ENCODE results near the gene MMS22L. TPM values are rescaled to one million over a fixed set of nuclear protein-coding genes. Genes with fewer than 3 reads are reported as not detected.

MMS22L gene, protein sequence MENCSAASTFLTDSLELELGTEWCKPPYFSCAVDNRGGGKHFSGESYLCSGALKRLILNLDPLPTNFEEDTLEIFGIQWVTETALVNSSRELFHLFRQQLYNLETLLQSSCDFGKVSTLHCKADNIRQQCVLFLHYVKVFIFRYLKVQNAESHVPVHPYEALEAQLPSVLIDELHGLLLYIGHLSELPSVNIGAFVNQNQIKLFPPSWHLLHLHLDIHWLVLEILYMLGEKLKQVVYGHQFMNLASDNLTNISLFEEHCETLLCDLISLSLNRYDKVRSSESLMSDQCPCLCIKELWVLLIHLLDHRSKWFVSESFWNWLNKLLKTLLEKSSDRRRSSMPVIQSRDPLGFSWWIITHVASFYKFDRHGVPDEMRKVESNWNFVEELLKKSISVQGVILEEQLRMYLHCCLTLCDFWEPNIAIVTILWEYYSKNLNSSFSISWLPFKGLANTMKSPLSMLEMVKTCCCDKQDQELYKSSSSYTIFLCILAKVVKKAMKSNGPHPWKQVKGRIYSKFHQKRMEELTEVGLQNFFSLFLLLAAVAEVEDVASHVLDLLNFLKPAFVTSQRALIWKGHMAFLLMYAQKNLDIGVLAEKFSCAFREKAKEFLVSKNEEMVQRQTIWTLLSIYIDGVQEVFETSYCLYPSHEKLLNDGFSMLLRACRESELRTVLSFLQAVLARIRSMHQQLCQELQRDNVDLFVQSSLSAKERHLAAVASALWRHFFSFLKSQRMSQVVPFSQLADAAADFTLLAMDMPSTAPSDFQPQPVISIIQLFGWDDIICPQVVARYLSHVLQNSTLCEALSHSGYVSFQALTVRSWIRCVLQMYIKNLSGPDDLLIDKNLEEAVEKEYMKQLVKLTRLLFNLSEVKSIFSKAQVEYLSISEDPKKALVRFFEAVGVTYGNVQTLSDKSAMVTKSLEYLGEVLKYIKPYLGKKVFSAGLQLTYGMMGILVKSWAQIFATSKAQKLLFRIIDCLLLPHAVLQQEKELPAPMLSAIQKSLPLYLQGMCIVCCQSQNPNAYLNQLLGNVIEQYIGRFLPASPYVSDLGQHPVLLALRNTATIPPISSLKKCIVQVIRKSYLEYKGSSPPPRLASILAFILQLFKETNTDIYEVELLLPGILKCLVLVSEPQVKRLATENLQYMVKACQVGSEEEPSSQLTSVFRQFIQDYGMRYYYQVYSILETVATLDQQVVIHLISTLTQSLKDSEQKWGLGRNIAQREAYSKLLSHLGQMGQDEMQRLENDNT
- 10 to 100 TPM in 2 of 4 donors, 1 to 10 TPM in 2; 7.7 to 26.4 (median 12.1) TPM for total RNA-seq

DNA sequence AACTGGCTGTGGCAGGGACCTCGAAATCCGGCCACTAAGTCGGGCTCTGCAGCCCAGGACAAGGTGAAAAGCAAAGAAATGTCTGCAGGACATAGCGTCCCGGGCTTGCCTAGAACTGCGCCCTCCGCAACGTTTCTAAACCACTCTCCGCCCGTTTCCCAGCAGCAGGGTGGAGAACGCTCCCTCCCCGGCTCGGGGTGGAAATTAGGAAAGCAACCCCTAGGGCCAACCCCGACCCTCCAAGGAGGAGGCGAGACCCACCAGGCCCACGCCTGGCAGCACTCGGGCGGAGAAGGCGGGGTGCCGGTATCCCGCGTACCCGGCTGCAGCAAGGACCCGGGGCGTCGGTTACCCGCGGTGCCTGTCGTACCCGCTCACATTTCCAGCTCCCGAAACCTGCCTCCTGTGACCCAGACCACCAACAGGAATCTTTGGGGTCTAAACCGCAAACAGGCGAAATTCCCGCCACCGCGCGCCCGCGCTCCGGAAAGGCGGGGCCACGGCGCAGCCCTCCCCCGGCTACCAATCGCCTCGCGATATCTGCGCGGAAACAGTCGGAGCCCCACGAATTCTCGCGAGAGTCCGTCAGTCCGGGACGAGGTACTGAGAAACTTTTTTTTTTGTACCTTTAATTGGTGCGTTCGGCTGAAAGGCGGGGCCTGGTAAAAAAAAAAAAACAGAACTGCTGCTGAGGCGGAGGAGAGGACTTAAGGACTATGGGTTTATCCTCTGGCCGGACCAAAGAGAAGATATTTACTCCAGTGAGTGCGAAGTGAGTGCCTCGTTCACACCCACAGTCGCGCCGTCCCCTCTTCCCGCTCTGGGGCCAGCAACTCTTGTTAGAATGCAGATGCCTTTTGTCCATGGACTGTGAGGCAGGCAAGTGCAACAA is at the start of gene MMS22L:
Gene MMS22L (minus strand): TSS at position 491 of the 892 bp plus-strand sequence. CDS start 739 bp downstream, outside the sequence.
- DNase-seq = peak; percentile 92 to 98 (median 94)
- TF ChIP-seq, protein P1, sequence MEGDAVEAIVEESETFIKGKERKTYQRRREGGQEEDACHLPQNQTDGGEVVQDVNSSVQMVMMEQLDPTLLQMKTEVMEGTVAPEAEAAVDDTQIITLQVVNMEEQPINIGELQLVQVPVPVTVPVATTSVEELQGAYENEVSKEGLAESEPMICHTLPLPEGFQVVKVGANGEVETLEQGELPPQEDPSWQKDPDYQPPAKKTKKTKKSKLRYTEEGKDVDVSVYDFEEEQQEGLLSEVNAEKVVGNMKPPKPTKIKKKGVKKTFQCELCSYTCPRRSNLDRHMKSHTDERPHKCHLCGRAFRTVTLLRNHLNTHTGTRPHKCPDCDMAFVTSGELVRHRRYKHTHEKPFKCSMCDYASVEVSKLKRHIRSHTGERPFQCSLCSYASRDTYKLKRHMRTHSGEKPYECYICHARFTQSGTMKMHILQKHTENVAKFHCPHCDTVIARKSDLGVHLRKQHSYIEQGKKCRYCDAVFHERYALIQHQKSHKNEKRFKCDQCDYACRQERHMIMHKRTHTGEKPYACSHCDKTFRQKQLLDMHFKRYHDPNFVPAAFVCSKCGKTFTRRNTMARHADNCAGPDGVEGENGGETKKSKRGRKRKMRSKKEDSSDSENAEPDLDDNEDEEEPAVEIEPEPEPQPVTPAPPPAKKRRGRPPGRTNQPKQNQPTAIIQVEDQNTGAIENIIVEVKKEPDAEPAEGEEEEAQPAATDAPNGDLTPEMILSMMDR (IDR thresholded peaks at IDR 0.05) = no peak
- no peak for TF ChIP-seq POLR2A (IDR thresholded peaks at IDR 0.05)
- Histone ChIP-seq H3K27me3 (no peaks in the 10 kb centered on the region), H3K9me3 (no peaks in the 10 kb centered on the region), H3K27ac (peak within 1 kb of the TSS; percentile 57 to 76 (median 72)), H3K4me3 (peak within 1 kb of the TSS; percentile 73 to 96 (median 88)), H3K4me1 (peaks cover 0 to 10% (median 0%) of the 10 kb centered on the region in 4 donors), H3K36me3 (no peaks in the 10 kb centered on the region)

DNA sequence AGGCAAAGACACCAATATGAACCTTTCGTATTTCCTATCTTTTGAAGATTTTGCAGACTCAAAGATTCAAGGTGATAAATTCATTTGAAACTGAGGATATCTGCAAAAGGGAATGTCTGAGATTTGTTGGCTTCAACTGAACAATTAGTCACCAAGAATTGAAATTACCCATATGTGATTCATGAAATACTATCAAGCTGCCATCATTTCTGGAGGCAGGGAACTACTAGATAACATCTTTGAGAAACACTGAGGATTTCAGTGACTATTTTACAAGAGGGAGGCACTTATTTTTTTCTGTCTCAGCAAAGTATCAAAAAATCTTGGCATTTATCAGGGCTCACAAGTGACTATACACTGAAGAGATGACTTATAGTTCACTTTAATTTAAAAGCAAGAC is 39.8 kb upstream of the MMS22L start:
- H3K9me3 ChIP-seq = peaks cover 0 to 2% (median 0%) of the 10 kb centered on the region in 4 donors
- TF ChIP-seq, protein P1 (IDR thresholded peaks at IDR 0.05) = no peak
- TF ChIP-seq POLR2A (IDR thresholded peaks at IDR 0.05) = no peak
- no peaks in the 10 kb centered on the region for H3K27me3 ChIP-seq
- no peaks in the 10 kb centered on the region for H3K4me1 ChIP-seq
- DNase-seq = no peak
- no peak overlapping the region for H3K4me3 ChIP-seq
- no peaks in the 10 kb centered on the region for H3K36me3 ChIP-seq
- no peak overlapping the region for H3K27ac ChIP-seq

DNA sequence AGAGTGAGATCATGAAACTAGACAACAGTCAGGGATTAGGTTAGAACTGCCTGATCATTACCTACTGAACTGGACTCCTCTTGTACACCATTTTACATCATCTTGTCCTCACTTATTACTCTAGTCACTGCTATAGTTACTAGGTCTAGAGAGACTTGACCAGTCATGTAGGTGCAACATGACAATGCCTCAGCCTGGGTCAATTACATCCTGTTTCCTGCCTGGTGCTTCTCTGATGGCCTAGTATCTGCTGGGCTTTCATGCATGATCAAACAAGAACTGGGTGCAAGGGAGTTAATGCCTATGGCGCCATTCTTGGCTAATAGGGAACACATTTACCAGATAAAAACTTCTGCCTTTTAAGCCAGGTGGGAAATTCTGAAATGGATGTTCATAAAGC is 39.2 kb upstream of the MMS22L start:
- peaks cover 0 to 2% (median 0%) of the 10 kb centered on the region in 4 donors for H3K9me3 ChIP-seq
- no peak for DNase-seq
- H3K4me1 ChIP-seq = no peaks in the 10 kb centered on the region
- H3K27ac ChIP-seq = no peak overlapping the region
- TF ChIP-seq, protein P1 (IDR thresholded peaks at IDR 0.05) = no peak
- no peak for TF ChIP-seq POLR2A (IDR thresholded peaks at IDR 0.05)
- no peaks in the 10 kb centered on the region for H3K27me3 ChIP-seq
- H3K36me3 ChIP-seq = no peaks in the 10 kb centered on the region
- H3K4me3 ChIP-seq = no peak overlapping the region

DNA sequence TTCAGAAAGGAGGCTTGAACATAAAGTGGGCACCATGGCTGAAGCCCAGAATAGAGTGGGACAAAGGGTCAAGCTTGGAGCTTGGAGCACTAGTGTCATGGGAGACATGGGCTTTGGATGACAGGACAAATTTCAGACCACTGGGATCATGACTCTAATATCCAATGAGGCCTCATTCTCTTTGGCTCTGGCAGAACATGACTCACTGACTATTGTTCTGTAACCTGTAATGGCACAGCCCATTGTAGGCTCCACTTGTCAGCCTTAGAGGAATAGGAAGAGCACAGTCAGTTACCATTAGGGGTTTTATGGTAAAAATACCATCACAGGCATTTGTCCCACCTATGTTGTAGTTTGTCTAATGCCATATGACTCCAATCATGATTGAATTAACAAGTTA is 34.0 kb upstream of the MMS22L start:
- Histone ChIP-seq H3K9me3 (peaks cover 0 to 2% (median 0%) of the 10 kb centered on the region in 4 donors), H3K27me3 (no peaks in the 10 kb centered on the region), H3K36me3 (no peaks in the 10 kb centered on the region), H3K27ac (no peak overlapping the region), H3K4me3 (no peak overlapping the region), H3K4me1 (no peaks in the 10 kb centered on the region)
- TF ChIP-seq POLR2A (IDR thresholded peaks at IDR 0.05) = no peak
- TF ChIP-seq, protein P1 (IDR thresholded peaks at IDR 0.05) = no peak
- DNase-seq = no peak

Measured in Peyer's patch (tissue), 4 donors.